Loucy (cell line): ENCODE data around the gene RNF169.

ENCODE experiments used
- H2AFZ ChIP-seq: fragments of 200-600 bp; sonication (generic); 2 replicates; pipeline ENCODE4 v1.6.0; 2016; ENCODE audit warnings: antibody characterized with exemption, mild to moderate bottlenecking, low read length, moderate library complexity
- H3F3A ChIP-seq: fragments of 200-600 bp; 2 replicates; pipeline ENCODE4 v1.6.0; 2016; ENCODE audit warnings: antibody characterized with exemption, low read depth, mild to moderate bottlenecking
- H3K27me3 ChIP-seq: fragments of 200-600 bp; sonication (generic); 2 replicates; pipeline ENCODE4 v1.6.1; 2014; ENCODE audit warnings: low read length, mild to moderate bottlenecking; ENCODE audit not compliant: insufficient read depth, poor library complexity, severe bottlenecking
- H3K36me3 ChIP-seq: fragments of 200-600 bp; sonication (generic); 2 replicates; pipeline ENCODE4 v1.6.1; 2016; ENCODE audit warnings: low read length; ENCODE audit not compliant: insufficient read depth
- H3K4me1 ChIP-seq: fragments of 200-600 bp; sonication (generic); 2 replicates; pipeline ENCODE4 v1.5.1; 2014; ENCODE audit warnings: low read length, mild to moderate bottlenecking; ENCODE audit not compliant: insufficient read depth, poor library complexity, severe bottlenecking
- H3K4me2 ChIP-seq: fragments of 200-600 bp; sonication (generic); 2 replicates; pipeline ENCODE4 v1.6.0; 2014; ENCODE audit warnings: antibody characterized with exemption, low read length, low read depth, mild to moderate bottlenecking; ENCODE audit not compliant: poor library complexity, severe bottlenecking
- H3K4me3 ChIP-seq: fragments of 200-600 bp; sonication (generic); 2 replicates; pipeline ENCODE4 v1.5.1; 2014; ENCODE audit warnings: low read length, mild to moderate bottlenecking, mixed read lengths; ENCODE audit not compliant: poor library complexity, severe bottlenecking
- H3K79me2 ChIP-seq: fragments of 200-600 bp; sonication (generic); 2 replicates; pipeline ENCODE4 v1.6.1; 2014; ENCODE audit warnings: low read length; ENCODE audit not compliant: insufficient read depth
- H3K9ac ChIP-seq: fragments of 200-600 bp; sonication (generic); 2 replicates; pipeline ENCODE4 v1.6.0; 2014; ENCODE audit warnings: mild to moderate bottlenecking, low read depth, low read length, moderate library complexity; ENCODE audit not compliant: poor library complexity, severe bottlenecking
- H3K9me2 ChIP-seq: fragments of 200-600 bp; sonication (generic); replicated peaks from 2 replicates; pipeline ENCODE4 v1.6.1; 2016; ENCODE audit warnings: low read depth, low read length, mixed read lengths
- H3K9me3 ChIP-seq: fragments of 200-600 bp; sonication (generic); 2 replicates; pipeline ENCODE4 v1.6.1; 2014; ENCODE audit warnings: mild to moderate bottlenecking, antibody characterized with exemption, low read length, low read depth; ENCODE audit not compliant: insufficient read depth
- H4K20me1 ChIP-seq: fragments of 200-600 bp; sonication (generic); 2 replicates; pipeline ENCODE4 v1.6.0; 2014; ENCODE audit warnings: antibody characterized with exemption, low read length, mild to moderate bottlenecking; ENCODE audit not compliant: insufficient read depth, poor library complexity, severe bottlenecking
- CTCF ChIP-seq: fragments of 200-600 bp; sonication (generic); conservative IDR thresholded peaks from 2 replicates; pipeline ENCODE4 v1.5.1; 2014; ENCODE audit warnings: mild to moderate bottlenecking, antibody characterized with exemption, low read length
- EZH2phosphoT487 ChIP-seq: fragments of 200-600 bp; IDR thresholded peaks from 2 replicates; pipeline ENCODE4 v1.6.1; 2018; ENCODE audit warnings: antibody characterized with exemption, mild to moderate bottlenecking, moderate library complexity, borderline replicate concordance

The RNF169 gene

GRCh38 chr11:74739546-74740270 lies 8.9 kb upstream of the RNF169 start:
- Histone ChIP-seq H3K27me3 (no peaks in the 10 kb centered on the region), H3K36me3 (no peaks in the 10 kb centered on the region), H3K4me3 (no peak overlapping the region), H2AFZ (peak overlapping the region; percentile 80), H3K9me2 (no peaks in the 10 kb centered on the region), H3K9me3 (no peaks in the 10 kb centered on the region), H3K9ac (no peak overlapping the region), H3K4me1 (no peaks in the 10 kb centered on the region), H4K20me1 (no peaks in the 10 kb centered on the region), H3K79me2 (no peaks in the 10 kb centered on the region), H3F3A (no peaks in the 10 kb centered on the region), H3K4me2 (no peak overlapping the region)
- TF ChIP-seq EZH2phosphoT487: no peak
- peak; percentile 96 for TF ChIP-seq CTCF

GRCh38 chr11:74742070-74742469 lies 6.6 kb upstream of the RNF169 start:
- Histone ChIP-seq H3K27me3 (no peaks in the 10 kb centered on the region), H3K36me3 (no peaks in the 10 kb centered on the region), H3K79me2 (no peaks in the 10 kb centered on the region), H2AFZ (no peak overlapping the region), H3F3A (no peaks in the 10 kb centered on the region), H3K9ac (no peak overlapping the region), H4K20me1 (no peaks in the 10 kb centered on the region), H3K4me2 (no peak overlapping the region), H3K9me3 (no peaks in the 10 kb centered on the region), H3K9me2 (no peaks in the 10 kb centered on the region), H3K4me1 (no peaks in the 10 kb centered on the region), H3K4me3 (no peak overlapping the region)
- TF ChIP-seq CTCF: no peak
- TF ChIP-seq EZH2phosphoT487: no peak

GRCh38 chr11:74743640-74744039 lies 5.0 kb upstream of the RNF169 start:
- no peaks in the 10 kb centered on the region for H3K9me3 ChIP-seq
- TF ChIP-seq CTCF (no peak), EZH2phosphoT487 (no peak)
- H3K9me2 ChIP-seq: no peaks in the 10 kb centered on the region
- H2AFZ ChIP-seq: 0 out of 2 replicates have a peak overlapping the region, but pooled peaks have one; percentile 34
- peaks cover 9% of the 10 kb centered on the region for H3K4me1 ChIP-seq
- H3F3A ChIP-seq: no peaks in the 10 kb centered on the region
- no peaks in the 10 kb centered on the region for H3K79me2 ChIP-seq
- no peak overlapping the region for H3K4me2 ChIP-seq
- no peaks in the 10 kb centered on the region for H3K36me3 ChIP-seq
- no peak overlapping the region for H3K9ac ChIP-seq
- no peaks in the 10 kb centered on the region for H4K20me1 ChIP-seq
- H3K4me3 ChIP-seq: no peak overlapping the region
- no peaks in the 10 kb centered on the region for H3K27me3 ChIP-seq
